Stomach (tissue), 9 donors: ENCODE measurements around the gene SAMD14. TPM values are rescaled to one million over a fixed set of nuclear protein-coding genes. Genes with fewer than 3 reads are reported as not detected.
A peak's percentile ranks its signal among the peaks of the same experiment; 100 is the strongest.

Source experiments
- DNase-seq, 2 donors: peaks; one replicate each; pipeline versions ENCODE4 v3.0.0 to v3.0.0-alpha.2; 2013 to 2019
- H3K27ac ChIP-seq, 5 donors: fragments of 200-600 bp in 4 of 5; sonication (generic) in 4 of 5; one replicate each; pipeline ENCODE4 v1.5.1; 2013 to 2019; ENCODE audit warnings: mild to moderate bottlenecking in 1 of 5, moderate library complexity in 1 of 5
- H3K27me3 ChIP-seq, 3 donors: fragments of 200-600 bp; sonication (generic); one replicate each; pipeline ENCODE4 v1.5.1; 2017 to 2019; ENCODE audit warnings: mixed run types in 1 of 3
- H3K36me3 ChIP-seq, 4 donors: fragments of 200-600 bp; sonication (generic); 1 replicate in 3 of 4; 2 replicates in 1 of 4; pipeline ENCODE4 v1.5.1; 2016 to 2019
- H3K4me1 ChIP-seq, 4 donors: fragments of 200-600 bp; sonication (generic); one replicate each; pipeline ENCODE4 v1.5.1; 2016 to 2019
- H3K4me3 ChIP-seq, 4 donors: fragments of 200-600 bp; sonication (generic) in 3 of 4; one replicate each; pipeline ENCODE4 v1.5.1; 2016 to 2019; ENCODE audit warnings: mild to moderate bottlenecking in 1 of 4
- H3K9me3 ChIP-seq, 4 donors: fragments of 200-600 bp; sonication (generic); one replicate each; pipeline ENCODE4 v1.5.1; 2016 to 2019
- EP300 ChIP-seq: sonication (generic); formaldehyde crosslinking; IDR thresholded peaks from one replicate; pipeline ENCODE4 v1.6.1; 2017; ENCODE audit warnings: antibody characterized with exemption
- POLR2A ChIP-seq, 4 donors: fragments of 450-650 bp; IDR thresholded peaks; one replicate each; pipeline ENCODE4 v1.6.1; 2016; ENCODE audit warnings: antibody characterized with exemption in 4 of 4, control low read depth in 2 of 4, mild to moderate bottlenecking in 1 of 4, moderate library complexity in 1 of 4
- POLR2AphosphoS5 ChIP-seq, 3 donors: sonication (generic); formaldehyde crosslinking; IDR thresholded peaks; one replicate each; pipeline ENCODE4 v1.6.1; 2016; ENCODE audit warnings: antibody characterized with exemption in 3 of 3
- WGBS, 5 donors: extraction: QIAGEN DNeasy Blood & Tissue Kit in 3 of 5; methylation state at CpG; one replicate each; pipeline versions ENCODE4 v1.1.5 to v1.1.7; 2013 to 2018; 5-methylcytosine and 5-hydroxymethylcytosine counted together
- intact Hi-C: fragments of 100-400 bp; cut with DNase I; formaldehyde crosslinking; loops from one replicate; pipeline ENCODE4 v1.15.1; 2023; ENCODE audit warnings: low total_unique reads
- polyA plus RNA-seq, 3 donors: library from polyadenylated mRNA; stranded (reverse); fragments of 200-250 nt; gene quantifications; one replicate each; pipeline ENCODE4 v1.2.3, GENCODE V29; 2013
- total RNA-seq, 5 donors: library from RNA; depleted of rRNA; stranded (reverse); fragments of >200 nt; gene quantifications; one replicate each; pipeline versions ENCODE4 v1.1.0 to v1.2.3, GENCODE V29; 2014 to 2016
- TF ChIP-seq, protein P1 (sequence below), 7 experiments: fragments of 450-650 bp in 4 of 7; fragments of 200-600 bp in 3 of 7; sonication (generic) in 3 of 7; IDR thresholded peaks; one replicate each; pipeline ENCODE4 v1.5.1; 2016 to 2019; ENCODE audit warnings: antibody characterized with exemption in 7 of 7, control low read depth in 2 of 7, mild to moderate bottlenecking in 1 of 7
- donor health status: healthy with polysubstance abuse.
- donor health status: Bipolar disorder and iron deficiency.
- donor health status: healthy.

Gene SAMD14
- total and polyA plus RNA-seq, 8 donors: 1.3 to 87.0 (median 1.8) TPM; not detected in 2

DNA sequence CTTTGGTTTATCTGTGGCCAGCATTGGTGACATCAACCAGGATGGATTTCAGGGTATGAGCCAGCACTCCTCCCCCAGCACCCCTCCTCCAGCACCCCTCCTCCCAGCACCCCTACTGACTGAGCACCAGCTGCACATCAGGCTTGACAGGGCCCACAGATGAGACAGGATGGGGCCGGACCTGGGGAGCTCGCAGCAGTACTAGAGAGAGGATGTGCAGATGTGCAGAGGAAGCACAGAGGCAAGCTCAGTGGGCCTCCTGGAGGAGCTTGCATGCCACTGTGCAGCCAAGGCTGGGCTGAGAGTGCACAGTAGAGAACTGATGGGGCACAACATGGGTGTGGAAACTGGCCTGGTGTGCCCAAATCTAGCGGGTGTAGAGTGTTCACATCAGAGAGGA is 57.8 kb downstream of the SAMD14 start:
- WGBS, 5 donors: 80 to 94% (median 89%) methylated on average over 2 to 3 of the region's 3 CpGs
- intact Hi-C loops: no loop called here
- Histone ChIP-seq H3K36me3 (peaks cover 72 to 99% (median 96%) of the 10 kb centered on the region in 4 donors), H3K27ac (no peak overlapping the region), H3K4me3 (no peak overlapping the region), H3K9me3 (peaks cover 0 to 4% (median 0%) of the 10 kb centered on the region in 4 donors), H3K4me1 (no peaks in the 10 kb centered on the region), H3K27me3 (no peaks in the 10 kb centered on the region)
- no peak for DNase-seq
- no peak for TF ChIP-seq EP300
- TF ChIP-seq, protein P1, sequence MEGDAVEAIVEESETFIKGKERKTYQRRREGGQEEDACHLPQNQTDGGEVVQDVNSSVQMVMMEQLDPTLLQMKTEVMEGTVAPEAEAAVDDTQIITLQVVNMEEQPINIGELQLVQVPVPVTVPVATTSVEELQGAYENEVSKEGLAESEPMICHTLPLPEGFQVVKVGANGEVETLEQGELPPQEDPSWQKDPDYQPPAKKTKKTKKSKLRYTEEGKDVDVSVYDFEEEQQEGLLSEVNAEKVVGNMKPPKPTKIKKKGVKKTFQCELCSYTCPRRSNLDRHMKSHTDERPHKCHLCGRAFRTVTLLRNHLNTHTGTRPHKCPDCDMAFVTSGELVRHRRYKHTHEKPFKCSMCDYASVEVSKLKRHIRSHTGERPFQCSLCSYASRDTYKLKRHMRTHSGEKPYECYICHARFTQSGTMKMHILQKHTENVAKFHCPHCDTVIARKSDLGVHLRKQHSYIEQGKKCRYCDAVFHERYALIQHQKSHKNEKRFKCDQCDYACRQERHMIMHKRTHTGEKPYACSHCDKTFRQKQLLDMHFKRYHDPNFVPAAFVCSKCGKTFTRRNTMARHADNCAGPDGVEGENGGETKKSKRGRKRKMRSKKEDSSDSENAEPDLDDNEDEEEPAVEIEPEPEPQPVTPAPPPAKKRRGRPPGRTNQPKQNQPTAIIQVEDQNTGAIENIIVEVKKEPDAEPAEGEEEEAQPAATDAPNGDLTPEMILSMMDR (IDR thresholded peaks at IDR 0.05): no peak
- TF ChIP-seq POLR2AphosphoS5 (IDR thresholded peaks at IDR 0.05): no peak
- no peak for TF ChIP-seq POLR2A (IDR thresholded peaks at IDR 0.05)

DNA sequence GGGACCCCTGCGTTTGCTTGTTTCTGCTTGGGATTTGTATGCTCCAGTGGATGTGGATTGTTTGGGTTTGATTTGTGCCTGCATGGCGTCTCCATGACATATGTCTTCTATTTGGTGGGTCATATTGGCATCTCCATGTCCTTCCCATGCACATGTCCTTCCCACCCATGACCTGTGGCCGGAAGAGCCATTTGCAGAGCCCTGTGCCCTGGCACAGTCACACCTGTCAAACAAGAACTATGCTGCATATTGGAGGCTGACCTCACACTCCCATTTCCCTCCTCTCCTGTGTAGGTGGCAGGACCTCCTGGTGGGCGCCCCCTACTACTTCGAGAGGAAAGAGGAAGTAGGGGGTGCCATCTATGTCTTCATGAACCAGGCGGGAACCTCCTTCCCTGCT is 58.3 kb downstream of the SAMD14 start:
- TF ChIP-seq EP300 (no peak), POLR2AphosphoS5 (IDR thresholded peaks at IDR 0.05) (no peak), POLR2A (IDR thresholded peaks at IDR 0.05) (no peak)
- TF ChIP-seq, protein P1 (IDR thresholded peaks at IDR 0.05): no peak
- intact Hi-C loops: no loop called here
- H3K4me1 ChIP-seq: no peaks in the 10 kb centered on the region
- no peaks in the 10 kb centered on the region for H3K27me3 ChIP-seq
- 81 to 93% (median 86%) methylated on average over 6 of the region's 6 CpGs for WGBS, 5 donors
- DNase-seq: no peak
- peaks cover 67 to 99% (median 93%) of the 10 kb centered on the region in 4 donors for H3K36me3 ChIP-seq
- H3K4me3 ChIP-seq: no peak overlapping the region
- peaks cover 0 to 4% (median 0%) of the 10 kb centered on the region in 4 donors for H3K9me3 ChIP-seq
- no peak overlapping the region for H3K27ac ChIP-seq

DNA sequence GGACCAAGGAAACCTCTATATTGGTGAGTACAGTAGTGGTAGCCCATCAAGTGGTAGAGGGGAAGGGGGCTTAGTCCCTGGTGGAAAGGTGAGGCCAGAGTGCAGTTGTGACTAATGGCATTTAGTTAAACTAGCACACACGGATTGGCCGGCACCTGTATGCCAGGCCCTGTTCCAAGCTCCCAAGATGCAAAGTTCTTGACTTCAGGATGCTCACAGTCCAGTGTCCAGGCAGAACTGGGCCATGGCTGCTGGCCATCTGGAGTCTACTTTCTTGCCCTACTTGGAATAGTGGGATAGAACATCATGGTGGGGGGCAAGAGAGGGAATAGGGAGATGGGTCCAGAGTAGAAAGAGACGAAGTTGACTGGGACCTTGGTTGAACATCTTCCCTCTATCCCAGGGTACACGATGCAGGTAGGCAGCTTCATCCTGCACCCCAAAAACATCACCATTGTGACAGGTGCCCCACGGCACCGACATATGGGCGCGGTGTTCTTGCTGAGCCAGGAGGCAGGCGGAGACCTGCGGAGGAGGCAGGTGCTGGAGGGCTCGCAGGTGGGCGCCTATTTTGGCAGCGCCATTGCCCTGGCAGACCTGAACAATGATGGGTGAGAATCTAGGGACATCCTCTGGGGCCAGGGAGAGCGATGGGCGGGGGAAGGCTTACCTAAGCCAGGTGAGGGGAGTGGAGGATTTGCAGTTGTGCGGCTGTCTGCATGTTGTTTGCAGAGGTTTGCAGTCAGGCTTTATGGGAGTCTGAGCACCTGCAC is 58.9 kb downstream of the SAMD14 start:
- 90 to 97% (median 92%) methylated on average over 11 to 16 of the region's 16 CpGs for WGBS, 5 donors
- TF ChIP-seq, protein P1 (IDR thresholded peaks at IDR 0.05): no peak
- TF ChIP-seq EP300: no peak
- no peak for TF ChIP-seq POLR2AphosphoS5 (IDR thresholded peaks at IDR 0.05)
- TF ChIP-seq POLR2A (IDR thresholded peaks at IDR 0.05): no peak
- Histone ChIP-seq H3K27me3 (no peaks in the 10 kb centered on the region), H3K36me3 (peaks cover 64 to 93% (median 87%) of the 10 kb centered on the region in 4 donors), H3K4me1 (peaks cover 0 to 4% (median 0%) of the 10 kb centered on the region in 4 donors), H3K4me3 (no peak overlapping the region), H3K9me3 (peaks cover 0 to 4% (median 0%) of the 10 kb centered on the region in 4 donors), H3K27ac (no peak overlapping the region)
- no peak for DNase-seq
- intact Hi-C loops: no loop called here

- Histone ChIP-seq H3K27ac (peak overlapping the region in 1 of 5 donors; percentile 17), H3K4me1 (peaks cover 18 to 30% (median 24%) of the 10 kb centered on the region in 4 donors), H3K4me3 (no peak overlapping the region), H3K27me3 (no peaks in the 10 kb centered on the region), H3K36me3 (peaks cover 42 to 72% (median 62%) of the 10 kb centered on the region in 4 donors), H3K9me3 (peaks cover 0 to 4% (median 0%) of the 10 kb centered on the region in 4 donors)
- WGBS, 5 donors: 91 to 96% (median 96%) methylated on average over 8 to 13 of the region's 13 CpGs
- intact Hi-C loops: no loop called here
- no peak for DNase-seq
- TF ChIP-seq POLR2AphosphoS5 (IDR thresholded peaks at IDR 0.05): no peak
- no peak for TF ChIP-seq EP300
- no peak for TF ChIP-seq POLR2A (IDR thresholded peaks at IDR 0.05)
- TF ChIP-seq, protein P1 (IDR thresholded peaks at IDR 0.05): no peak
These were observed 62.0 kb downstream of the SAMD14 start for GRCh38 chr17:50067996-50068395.
